Thoracic aorta (tissue), 2 donors: ENCODE data around the gene GPD2. TPM values are rescaled to one million over a fixed set of nuclear protein-coding genes. Genes with fewer than 3 reads are reported as not detected.

Experiments used
- ATAC-seq: fragments of 150-250 bp; one replicate; pipeline ENCODE4 v1.8.0; 2017; ENCODE audit warnings: low read depth; ENCODE audit not compliant: insufficient number of reproducible peaks, low FRiP score
- DNase-seq: peaks from one replicate; pipeline ENCODE4 v3.0.0-alpha.2; 2020; ENCODE audit warnings: low spot score
- H3K27ac ChIP-seq, 2 donors: fragments of 200-600 bp; sonication (generic); 1 replicate in 1 of 2; 2 replicates in 1 of 2; pipeline ENCODE4 v1.5.1; 2016; ENCODE audit warnings: mild to moderate bottlenecking in 2 of 2, moderate library complexity in 2 of 2
- H3K27me3 ChIP-seq: fragments of 200-600 bp; sonication (generic); replicated peaks from 2 replicates; pipeline ENCODE4 v1.6.0; 2016; ENCODE audit warnings: mild to moderate bottlenecking; ENCODE audit not compliant: insufficient read depth
- H3K36me3 ChIP-seq: fragments of 200-600 bp; sonication (generic); one replicate; pipeline ENCODE4 v1.5.1; 2016
- H3K4me1 ChIP-seq, 2 donors: fragments of 200-600 bp; sonication (generic); 1 replicate in 1 of 2; 2 replicates in 1 of 2; pipeline versions ENCODE4 v1.5.1 to v1.6.0; 2016; ENCODE audit warnings: low read depth in 2 of 2, mild to moderate bottlenecking in 1 of 2; ENCODE audit not compliant: control insufficient read depth in 1 of 2
- H3K4me3 ChIP-seq: fragments of 200-600 bp; sonication (generic); 2 replicates; pipeline ENCODE4 v1.5.1; 2016; ENCODE audit warnings: mild to moderate bottlenecking
- H3K9me3 ChIP-seq: fragments of 200-600 bp; sonication (generic); 2 replicates; pipeline ENCODE4 v1.5.1; 2016
- CTCF ChIP-seq: fragments of 200-600 bp; sonication (generic); IDR thresholded peaks from one replicate; pipeline ENCODE4 v1.5.1; 2019; ENCODE audit warnings: antibody characterized with exemption
- total RNA-seq, 2 donors: library from RNA; depleted of rRNA; stranded (reverse); fragments of >200 nt; gene quantifications; one replicate each; pipeline versions ENCODE4 v1.1.0 to v1.2.3, GENCODE V29; 2016

GPD2 gene
- total RNA-seq, 2 donors from 2014 or later = 13.7 to 31.7 TPM

- Histone ChIP-seq H3K36me3 (no peaks in the 10 kb centered on the region), H3K9me3 (no peaks in the 10 kb centered on the region), H3K27ac (peak overlapping the region; percentile 89 to 96), H3K4me1 (peaks cover 4 to 7% of the 10 kb centered on the region in 2 donors), H3K4me3 (peak overlapping the region; percentile 97), H3K27me3 (no peaks in the 10 kb centered on the region)
- ATAC-seq = no peak
- TF ChIP-seq CTCF = no peak
- DNase-seq = no peak
Observed at GRCh38 chr2:156399224-156399949, 36.8 kb upstream of the GPD2 start.

DNA sequence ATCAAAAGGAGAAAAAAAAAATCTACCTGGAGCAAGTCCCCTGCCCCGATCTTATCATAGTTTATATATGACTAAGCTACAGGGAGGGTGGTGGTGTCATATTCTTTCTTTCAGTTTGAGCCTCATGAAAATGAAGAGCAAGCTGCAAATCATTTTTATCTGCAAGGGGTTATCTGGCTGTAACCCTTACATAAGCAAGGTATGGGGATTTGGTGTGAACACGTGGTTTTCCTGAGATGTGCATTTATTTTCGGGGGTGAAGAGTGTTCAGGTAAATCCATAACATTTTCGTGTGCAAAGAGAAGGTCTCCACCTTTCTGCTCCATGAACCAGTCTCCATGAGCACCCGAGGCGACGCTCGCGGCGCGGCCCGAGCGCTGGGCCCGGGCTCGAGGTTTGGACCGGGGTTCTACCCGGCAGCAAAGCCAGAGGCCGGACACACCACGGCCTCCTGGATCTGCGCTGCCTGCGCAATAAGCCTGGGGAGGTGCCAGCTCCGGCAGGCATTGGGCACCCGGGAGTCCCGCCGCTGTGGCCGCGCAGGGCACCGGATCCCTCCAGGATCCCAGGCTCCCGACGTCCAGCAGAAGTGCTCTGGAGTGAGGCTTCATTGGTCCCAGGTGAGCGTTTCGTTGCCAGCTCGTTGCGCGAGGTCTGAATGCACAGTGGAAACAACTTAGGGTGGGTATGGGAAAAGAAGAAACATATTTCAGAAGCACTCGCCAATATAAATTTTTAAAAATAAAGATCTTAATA, 36.1 kb upstream of the GPD2 start:
- Histone ChIP-seq H3K4me1 (peaks cover 4 to 7% of the 10 kb centered on the region in 2 donors), H3K27me3 (no peaks in the 10 kb centered on the region), H3K36me3 (no peaks in the 10 kb centered on the region), H3K27ac (peak overlapping the region; percentile 89 to 96), H3K9me3 (no peaks in the 10 kb centered on the region), H3K4me3 (peak overlapping the region; percentile 97)
- peak; percentile 31 for DNase-seq
- peak; percentile 71 for ATAC-seq
- TF ChIP-seq CTCF = no peak

DNA sequence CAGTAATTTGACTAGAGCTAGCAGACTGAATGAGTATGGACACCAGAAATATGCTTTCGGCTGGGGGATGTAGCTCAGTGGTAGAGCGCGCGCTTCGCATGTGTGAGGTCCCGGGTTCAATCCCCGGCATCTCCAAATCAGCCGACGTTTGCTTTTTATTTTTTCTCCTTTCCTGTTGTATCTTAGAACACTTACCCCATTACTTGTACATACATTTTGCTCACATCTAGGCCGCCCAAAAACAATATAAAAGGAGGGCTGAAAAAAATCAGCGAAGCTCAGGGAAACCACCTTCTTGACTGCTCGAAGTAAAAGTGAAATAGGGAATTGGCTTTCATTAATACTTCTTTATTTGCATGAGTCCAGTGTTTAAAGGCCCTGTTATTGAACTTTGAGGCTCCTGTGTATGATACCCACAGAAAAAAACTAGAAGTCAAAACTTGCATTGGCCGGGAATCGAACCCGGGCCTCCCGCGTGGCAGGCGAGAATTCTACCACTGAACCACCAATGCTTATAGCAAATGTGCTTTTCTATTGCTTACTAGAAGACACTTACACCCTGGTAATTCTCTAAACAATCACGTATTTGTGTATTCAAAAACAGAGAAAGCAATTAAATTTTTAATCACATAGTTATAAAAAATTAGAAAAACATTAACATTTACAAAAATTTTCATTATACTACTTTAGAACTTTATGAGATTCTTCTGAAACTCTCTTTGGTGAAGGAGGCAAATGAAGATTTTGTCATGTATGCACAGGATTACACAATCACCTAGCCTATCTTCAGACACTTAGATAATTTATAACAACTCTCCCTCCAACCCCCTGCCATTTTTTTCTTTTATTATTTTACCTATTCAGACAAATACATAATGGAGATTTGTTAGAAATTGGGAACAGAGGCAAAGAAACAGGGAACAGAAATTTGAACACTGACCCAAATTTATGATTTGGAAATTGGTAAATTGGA, 35.2 kb upstream of the GPD2 start:
- DNase-seq (peak; percentile 17), ATAC-seq (peak; percentile 96)
- Histone ChIP-seq H3K27me3 (no peaks in the 10 kb centered on the region), H3K36me3 (no peaks in the 10 kb centered on the region), H3K4me1 (peaks cover 4 to 7% of the 10 kb centered on the region in 2 donors), H3K27ac (peak overlapping the region; percentile 89 to 96), H3K4me3 (peak overlapping the region; percentile 97), H3K9me3 (no peaks in the 10 kb centered on the region)
- TF ChIP-seq CTCF = no peak

DNA sequence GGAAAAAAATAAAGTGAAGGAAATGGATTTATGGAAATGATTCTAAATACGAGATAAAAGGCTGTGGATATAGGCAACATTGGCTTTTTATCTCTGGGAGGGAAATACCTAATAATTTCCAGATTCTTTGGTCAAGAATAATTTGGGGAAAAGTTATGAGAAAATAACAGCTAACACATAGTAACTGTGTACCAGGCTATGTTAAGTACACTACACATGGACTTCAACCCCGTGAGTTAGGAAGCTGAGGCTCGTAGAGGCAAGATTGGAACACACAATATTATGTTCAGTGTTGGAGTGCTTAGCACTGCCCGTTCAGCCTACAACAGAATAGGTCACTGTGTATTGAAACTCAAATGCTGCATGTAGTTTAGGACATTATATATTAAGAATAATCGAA, 34.3 kb upstream of the GPD2 start:
- Histone ChIP-seq H3K27me3 (no peaks in the 10 kb centered on the region), H3K36me3 (no peaks in the 10 kb centered on the region), H3K9me3 (no peaks in the 10 kb centered on the region), H3K4me1 (peaks cover 4 to 7% of the 10 kb centered on the region in 2 donors), H3K27ac (no peak overlapping the region), H3K4me3 (no peak overlapping the region)
- DNase-seq = no peak
- TF ChIP-seq CTCF = no peak
- ATAC-seq = no peak
